PC-3 (cell line): Measurements from ENCODE around the gene VSX1. TPM values are rescaled to one million over a fixed set of nuclear protein-coding genes. Genes with fewer than 3 reads are reported as not detected.

ENCODE experiments used
- total RNA-seq: library from RNA; depleted of rRNA; stranded (reverse); fragments of >200 nt; gene quantifications from 2 replicates; pipeline ENCODE4 v1.2.3, GENCODE V29; 2014; rRNA removed

The VSX1 gene
- total RNA-seq, 1 experiment from 2014 or later = not detected

Other genes starting within 250 kb of the VSX1 start
- gene CST7, start 132.9 kb downstream of the VSX1 start, total RNA-seq = not detected in 2 replicates
- 134 and 137 TPM in 2 replicates for gene APMAP, start 89.4 kb downstream of the VSX1 start, total RNA-seq
- 2.3 and 2.4 TPM in 2 replicates for gene ACSS1, start 24.0 kb downstream of the VSX1 start, total RNA-seq
- 122 and 150 TPM in 2 replicates for gene ENTPD6, start 113.6 kb upstream of the VSX1 start, total RNA-seq
- 216 and 245 TPM in 2 replicates for gene PYGB, start 165.9 kb upstream of the VSX1 start, total RNA-seq